GM18499 (cell line): Measurements from ENCODE around the gene ASPDH.

Source experiments
- ATAC-seq: cut with Tn5 transposase; IDR thresholded peaks from one replicate; pipeline ENCODE4 v1.9.1; 2021; ENCODE audit warnings: moderate number of reproducible peaks; ENCODE audit not compliant: insufficient read depth, unreplicated experiment

The ASPDH gene

DNA sequence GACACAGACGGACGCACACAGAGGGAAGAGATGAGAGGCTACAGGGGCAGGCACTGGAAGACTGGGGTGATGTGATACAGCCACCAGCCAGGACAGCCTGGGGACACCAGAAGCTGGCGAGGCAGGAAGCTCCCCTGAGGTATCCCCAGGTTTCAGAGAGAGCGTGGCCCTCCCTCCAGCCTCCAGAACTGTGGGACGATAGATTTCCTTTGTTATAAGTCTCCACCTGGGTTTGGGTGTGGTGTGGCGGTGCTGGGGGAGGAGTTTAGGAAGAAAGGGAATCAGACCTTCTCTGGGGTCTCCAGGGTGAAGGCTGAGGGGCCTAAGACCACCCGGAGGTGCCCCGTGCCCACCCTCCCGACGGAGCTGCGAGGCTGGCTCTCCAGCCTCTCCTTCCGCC is 2.7 kb upstream of the ASPDH start:
- ATAC-seq, result no peak

DNA sequence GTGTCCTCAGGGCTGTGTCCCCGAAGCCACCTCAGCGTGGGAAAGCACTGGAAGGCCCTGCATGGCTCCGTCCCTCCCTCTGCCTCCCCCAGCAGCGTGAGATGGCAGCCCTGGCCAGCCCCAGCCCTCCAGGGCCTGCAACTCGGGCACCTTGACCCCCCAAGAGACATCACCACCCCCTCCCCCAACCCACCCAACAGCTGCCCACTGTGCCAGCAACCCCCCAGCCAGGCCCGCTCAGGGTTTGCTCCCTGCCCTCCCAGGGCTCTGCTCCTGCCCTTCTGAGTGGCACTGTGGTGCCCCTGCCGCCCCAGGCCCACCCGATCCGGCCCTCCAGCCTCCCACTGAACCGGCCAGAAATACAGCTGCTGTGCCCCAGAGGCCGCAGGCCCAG is 1.5 kb upstream of the ASPDH start:
- ATAC-seq, result no peak

DNA sequence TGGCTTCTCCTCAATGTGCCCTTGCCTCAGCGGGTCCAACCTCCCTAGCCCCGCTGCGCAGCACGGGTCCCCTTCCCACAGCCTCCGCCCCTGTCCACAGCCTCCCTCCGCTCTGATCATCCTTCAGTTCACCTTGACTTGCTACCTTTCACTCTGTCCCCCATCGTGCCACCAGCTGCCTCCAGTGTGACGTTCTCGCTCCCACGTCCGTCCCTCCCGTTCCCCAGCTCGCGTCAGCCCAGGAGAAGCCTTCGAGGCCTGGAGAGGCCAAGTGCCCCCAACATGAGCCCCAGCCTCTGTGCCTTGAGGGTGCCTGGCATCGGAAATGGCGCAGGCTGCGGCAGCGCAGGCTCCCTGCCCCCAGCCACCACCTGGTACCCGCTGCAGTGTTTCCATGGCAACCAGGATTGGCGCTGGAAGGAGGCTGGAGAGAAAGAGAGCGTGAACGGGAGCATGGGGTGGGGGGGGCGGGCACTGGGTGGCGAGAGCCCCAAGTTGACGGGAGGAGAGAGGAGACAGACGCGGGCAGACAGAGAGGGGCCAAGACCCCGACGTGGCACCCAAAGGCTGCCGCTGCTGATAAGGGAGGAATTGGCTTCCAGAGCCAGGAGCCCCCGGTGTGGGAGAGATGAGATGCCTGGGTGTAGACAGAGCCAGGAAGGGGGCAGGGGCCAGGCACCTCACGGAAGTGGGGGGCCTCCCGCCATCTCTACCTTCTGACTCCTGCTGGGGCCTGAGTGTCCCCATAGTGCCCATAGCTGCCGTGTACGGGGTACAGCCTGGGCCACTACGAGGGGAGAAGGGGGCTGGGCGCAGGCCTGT is 844 bp upstream of the ASPDH start:
- ATAC-seq, result no peak

DNA sequence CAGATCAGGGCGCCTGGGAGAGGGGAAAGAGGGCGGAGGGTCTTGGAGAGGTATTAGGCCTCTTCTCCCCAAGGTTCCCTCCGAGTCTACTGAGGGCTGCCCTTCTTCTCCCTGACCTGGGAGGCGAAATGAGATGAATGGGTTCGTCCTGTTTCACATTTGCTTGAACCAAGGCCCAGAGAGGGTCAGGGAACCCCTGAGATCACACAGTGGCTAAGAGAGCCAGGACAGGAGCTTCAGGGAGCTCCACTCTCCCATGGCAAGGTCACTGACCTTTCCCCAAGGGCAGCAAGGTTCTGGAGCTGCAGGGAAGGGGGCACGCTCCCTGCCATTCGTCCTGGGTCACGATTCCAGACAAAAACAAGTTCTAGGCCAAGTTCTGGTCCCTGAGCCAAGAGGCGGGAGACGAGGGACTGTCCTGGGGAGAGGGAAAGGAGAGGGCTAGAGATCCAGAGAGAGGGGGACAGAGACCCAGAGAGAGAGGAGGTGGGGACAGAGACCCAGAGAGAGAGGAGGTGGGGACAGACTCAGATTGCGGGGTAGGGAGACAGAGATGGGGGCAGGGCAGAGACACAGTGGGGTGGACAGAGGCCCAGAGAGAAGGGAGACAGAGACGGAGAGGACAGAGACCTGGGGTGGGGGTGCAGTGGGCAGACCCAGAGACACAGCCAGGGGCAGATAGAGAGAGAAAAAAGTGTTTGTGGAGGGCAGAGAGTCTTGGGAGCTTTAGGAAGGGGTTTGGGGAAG is 541 bp downstream of the ASPDH start:
- ATAC-seq, result no peak

DNA sequence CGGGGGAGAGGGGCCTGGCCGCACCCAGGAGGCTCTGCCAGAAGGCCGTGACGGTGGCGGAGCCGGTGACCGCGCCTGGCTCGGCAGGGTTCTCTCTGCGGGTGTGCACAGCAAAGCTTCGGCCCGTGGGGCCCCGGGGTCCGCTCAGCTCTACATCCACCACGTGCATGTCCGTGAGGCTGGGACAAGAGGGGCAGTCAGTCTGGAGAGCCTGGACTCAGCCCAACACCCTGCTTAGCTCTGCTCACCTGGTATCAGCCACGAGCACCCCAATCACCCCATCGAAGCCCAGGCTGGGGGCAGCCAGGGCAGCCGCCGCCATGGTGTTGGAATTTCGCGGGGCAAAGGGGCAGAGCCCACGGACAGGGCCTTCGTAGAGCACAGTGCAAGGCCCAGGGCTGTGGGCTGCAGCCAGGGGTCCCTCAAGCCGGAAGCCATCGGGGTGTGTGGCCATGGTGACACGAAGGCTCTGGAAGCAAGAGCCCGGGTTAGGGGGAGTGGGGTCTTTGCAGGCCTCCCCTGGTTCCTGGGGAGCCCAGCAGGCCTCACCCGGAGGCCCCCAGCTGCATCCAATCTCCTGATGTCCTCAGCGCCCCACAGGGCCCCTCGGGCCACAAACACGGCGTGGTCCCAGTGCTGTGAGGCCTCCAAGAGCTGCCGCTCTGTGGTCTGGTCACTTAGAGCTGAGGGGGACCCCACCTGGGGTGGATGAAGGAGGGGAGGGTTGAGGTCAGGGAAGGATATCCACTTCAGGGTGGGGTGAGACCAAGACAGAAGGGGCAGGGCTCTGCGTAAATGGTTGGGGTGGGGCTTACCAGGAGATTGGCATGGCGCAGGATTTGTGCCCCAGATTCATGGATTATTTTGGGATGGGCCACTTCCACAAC is 1.4 kb downstream of the ASPDH start:
- no peak for ATAC-seq

DNA sequence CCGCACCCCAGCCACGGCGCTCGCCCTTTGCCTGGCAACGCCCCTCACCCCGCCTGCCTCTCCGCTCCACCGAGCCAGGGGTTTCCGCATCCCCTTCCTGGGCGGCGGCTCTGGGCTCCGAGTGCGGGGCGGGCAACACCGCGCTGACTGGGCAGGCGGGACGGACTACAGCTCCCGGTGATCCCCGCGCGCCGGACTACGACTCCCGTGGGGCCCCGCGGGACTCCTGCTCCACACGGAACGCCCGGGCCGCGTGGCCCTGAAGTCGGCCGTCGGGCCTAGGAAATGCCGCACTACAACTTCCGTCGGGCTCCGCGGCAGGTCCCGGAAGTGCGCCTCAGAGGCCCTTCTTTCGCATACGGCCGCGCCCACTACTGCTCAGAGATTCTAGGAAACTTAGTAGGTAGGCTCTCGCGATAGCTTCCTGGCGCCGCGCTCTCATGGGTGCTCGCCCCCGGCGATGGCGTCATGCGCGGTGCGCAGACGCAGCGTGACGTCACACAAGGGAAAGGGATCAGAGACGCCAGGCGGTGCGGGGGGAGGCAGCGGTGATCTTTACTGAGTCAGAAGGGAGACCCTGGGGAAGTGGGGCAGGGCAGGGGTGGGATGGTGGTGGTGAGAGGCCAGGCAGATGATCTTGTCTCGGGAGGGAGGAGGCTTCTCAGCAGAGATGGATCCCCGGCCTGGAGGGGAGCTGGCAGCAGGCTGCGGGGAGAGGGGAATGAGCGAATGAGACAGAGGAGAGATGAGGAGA is 2.5 kb downstream of the ASPDH start, which contains the start of gene JOSD2:
Gene JOSD2, minus strand, starts transcription at position 123 of the 754 bp plus-strand sequence. CDS start 760 bp downstream, outside the sequence.
- peak; percentile 61 for ATAC-seq

DNA sequence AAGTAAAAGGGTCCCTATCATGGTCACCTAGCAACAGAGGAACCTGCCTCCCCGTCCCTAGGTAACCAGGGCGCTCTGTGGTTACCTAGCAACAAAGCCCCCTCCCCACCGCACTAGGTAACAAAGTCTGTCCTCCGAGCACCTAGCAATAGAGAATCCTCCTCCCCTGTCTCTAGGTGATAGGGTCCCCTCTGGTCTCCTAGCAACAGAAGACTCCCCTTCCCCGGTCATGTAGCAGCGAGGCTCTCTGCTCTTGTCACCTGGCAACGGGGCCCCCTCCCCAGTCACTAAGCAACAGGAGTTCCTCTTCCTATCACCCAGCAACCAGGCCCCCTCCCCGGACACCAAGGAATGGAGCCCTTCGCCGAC is 3.0 kb downstream of the ASPDH start:
- no peak for ATAC-seq

DNA sequence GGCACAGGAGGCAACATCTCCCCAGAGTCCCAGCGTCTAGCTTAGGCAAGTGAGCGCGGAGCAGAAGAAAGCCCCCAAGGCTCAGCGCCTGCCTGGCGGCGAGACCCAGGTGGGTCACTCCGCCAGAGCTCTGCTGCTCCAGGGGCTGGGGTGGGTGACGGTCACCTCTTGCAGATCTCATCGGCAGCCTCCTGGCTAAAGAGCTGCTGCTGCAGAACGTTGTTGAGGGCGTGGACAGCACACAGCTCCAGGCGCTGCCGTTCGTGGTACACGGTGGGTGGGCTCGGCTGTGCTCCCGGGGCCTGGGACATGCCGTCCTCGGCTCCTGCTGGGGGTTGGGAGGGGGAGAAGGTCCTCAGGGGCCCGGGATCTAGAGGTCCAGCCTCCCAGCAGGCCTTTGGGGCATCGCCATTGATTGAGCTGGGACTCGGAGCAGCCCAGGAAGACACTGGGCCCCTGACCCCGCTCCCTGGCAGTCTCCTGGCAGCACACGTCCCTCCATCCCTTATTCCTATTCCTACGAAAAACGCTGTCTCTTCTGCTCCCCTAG is 3.5 kb downstream of the ASPDH start:
- ATAC-seq, result no peak

DNA sequence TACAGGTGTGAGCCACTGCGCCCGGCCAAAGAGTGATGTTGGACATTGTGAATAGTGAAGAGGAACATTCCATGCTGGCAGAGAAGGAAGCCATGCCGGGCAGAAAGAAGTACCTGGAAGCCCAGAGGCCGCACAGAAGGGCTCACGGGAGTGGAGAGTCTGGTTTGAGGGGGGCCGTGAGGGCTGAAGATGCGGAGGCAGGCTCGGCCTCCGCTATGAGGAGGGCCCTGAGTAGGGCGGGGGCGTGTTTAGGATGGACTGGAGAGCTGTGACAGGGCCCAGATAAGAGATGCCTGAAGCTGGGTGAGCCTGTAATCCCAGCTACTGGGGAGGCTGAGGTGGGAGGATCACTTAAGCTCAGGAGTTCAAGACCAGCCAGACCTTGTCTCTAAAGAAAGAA is 4.3 kb downstream of the ASPDH start:
- ATAC-seq, result no peak

DNA sequence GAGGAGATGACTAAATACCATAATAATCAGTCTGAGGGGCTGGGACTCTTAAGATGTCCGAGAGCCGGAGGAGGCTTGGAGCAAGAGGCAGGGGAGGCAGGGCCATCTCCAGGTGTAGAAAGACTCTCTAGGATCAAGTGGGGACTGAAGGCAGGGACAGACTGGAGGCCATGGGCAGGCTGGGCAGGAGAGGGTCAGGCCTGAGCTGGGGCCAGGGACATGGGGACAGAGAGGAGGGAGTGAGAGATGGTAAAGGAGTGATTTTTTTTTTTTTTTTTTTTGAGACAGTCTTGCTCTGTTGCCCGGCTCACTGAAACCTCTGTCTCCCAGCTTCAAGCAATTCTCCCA is 4.9 kb downstream of the ASPDH start:
- no peak for ATAC-seq

DNA sequence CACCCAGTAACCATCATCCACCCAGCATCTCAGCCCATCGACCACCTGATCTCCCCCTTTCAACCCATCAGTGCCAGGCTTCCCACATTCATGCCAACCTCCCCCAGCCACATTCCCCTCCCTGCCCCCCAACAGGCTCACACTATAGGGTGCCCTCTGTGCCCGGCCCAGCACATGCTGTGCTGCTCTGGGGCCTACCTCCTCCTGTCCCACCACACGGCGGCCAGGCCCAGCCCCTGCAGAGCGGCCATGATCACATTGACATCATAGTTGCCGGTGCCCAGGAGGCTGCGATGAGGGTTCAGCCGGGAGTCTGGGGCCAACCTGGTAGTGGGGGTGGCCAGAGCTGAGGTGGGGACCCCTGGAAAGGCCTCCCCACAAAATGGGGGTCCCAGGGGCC is 6.3 kb downstream of the ASPDH start:
- ATAC-seq, result no peak

DNA sequence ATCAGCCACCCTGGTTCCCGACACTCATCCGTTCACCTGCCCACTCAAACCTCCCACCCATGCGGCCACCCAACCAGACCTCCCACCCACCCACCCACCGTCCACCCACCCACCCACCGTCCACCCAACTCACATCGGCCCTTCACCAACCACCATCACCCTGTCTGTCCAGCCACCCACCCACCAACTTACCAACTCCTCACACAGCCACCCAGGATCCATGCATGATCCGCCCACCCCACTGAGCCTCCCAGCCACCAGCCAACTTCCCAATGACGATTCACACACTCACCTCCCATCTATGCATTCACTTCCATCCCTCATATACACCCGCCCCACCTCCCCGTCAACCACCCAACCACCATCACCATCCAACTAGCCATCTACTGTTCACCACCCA is 7.0 kb downstream of the ASPDH start:
- no peak for ATAC-seq

DNA sequence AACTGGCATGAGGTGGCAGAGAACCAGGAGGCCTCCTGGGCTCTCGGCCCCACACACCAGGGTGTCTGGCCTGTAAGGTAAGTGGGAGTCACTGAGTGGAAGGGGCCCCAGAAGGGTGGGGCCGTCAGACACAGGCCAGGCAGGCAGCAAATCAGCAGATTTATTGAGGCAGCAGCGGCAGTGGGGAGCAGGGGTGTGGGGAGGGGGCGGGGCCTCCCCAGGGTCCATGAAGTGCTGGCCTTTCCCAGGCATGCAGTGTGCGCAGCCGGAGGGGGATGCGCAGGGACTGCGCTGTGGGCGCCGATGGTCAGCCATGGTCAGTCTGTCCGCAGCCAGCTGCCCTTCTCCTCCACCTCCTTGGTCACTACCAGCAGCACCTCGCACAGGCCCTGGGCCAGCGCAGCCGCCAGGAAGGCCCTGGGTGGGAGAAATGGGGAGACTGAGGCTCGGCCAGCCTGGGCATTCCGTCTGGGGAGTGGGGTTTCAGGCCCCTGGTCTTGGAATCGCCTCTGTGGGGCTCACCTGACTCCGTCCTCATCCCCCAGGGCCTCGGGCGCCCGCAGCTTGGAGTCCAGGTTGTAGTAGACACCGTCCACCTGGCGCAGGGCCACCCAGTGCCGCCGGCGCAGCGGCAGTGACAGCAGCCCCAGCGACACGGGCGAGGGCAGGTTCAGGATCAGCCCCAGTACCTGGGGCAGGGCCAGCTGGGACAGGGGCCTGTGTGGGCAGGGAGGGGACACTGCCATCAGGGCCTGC is 7.7 kb downstream of the ASPDH start:
- no peak for ATAC-seq

DNA sequence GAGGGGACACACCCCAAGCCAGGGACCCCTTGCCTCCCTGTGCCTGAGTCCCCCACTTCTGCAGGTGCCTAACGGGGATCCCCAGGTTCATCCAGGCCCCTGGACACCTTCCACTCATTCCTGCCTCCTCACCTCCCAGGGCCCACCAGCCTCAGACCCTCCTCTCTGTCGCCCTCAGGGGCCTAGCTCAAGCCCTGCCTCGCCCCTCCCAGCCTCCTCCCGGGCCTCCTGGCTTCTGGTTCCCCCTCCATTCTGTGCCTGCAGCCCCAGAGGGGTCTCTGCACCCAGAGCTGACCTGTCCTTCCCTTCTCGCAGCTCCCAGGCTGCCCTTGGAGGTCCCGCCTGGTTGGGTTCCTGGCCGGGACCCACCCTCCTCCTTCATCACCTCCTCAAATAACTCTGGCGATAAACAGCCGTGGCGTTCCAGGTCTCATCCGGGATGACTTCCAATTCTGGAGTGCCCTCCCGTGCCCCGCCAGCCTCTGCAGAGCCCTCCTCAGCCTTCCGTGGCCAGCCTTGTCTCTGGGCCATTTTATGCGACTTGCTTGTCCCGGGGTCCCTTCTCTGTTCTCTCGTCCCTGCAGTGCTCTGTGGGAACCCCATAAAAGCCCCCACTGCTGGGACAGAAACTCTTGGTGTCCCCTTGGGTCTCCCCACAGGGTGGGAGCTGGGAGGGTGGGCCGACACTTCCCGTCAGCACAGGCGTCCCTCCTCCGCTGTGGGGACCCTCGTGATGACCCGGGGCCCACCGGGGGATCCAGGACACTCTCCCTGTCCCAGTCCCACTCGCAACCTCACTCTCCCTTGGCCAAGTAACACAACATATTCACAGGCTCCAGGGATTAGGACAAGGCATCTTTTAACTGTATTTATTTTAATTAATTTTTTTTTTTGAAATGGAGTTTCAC is 11.9 kb downstream of the ASPDH start:
- no peak for ATAC-seq

DNA sequence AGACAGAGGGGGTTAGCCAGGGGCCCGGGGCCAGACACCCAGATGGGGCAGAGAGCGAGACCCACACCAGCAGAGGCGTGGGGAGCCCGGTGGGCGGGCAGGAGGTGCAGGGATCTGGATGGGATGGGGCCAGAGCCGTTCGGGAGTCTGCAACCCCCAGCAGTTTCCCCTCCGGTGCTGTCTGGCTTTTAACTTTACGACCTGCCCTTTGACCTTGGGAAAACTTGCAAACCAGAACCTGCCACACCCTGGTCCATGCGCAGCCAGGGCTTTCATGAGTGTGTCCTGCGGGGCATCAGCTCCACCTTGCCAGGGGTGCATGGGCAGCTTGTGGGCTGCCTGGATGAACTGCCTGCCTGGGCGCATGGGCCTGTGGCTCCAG is 12.5 kb downstream of the ASPDH start:
- no peak for ATAC-seq

DNA sequence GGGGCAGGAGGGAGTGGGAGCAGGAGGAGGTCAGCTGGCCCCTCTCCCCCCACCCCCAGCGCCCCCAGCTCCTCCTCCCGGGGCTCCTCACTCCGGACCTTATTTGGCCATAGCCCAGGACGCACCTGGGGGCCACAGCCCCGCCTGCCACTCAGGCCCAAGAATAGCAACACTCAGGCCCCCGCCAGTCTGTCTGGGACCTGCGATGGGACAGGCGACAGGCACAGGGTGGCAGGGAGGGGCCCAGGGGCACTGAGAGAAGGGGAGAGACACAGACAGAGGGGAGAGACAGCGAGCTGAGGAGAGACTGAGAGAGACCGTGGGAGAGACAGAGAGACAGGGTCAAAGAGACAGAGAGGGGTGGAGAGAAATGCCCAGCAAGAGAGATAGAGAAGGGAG is 13.0 kb downstream of the ASPDH start:
- ATAC-seq, result no peak

DNA sequence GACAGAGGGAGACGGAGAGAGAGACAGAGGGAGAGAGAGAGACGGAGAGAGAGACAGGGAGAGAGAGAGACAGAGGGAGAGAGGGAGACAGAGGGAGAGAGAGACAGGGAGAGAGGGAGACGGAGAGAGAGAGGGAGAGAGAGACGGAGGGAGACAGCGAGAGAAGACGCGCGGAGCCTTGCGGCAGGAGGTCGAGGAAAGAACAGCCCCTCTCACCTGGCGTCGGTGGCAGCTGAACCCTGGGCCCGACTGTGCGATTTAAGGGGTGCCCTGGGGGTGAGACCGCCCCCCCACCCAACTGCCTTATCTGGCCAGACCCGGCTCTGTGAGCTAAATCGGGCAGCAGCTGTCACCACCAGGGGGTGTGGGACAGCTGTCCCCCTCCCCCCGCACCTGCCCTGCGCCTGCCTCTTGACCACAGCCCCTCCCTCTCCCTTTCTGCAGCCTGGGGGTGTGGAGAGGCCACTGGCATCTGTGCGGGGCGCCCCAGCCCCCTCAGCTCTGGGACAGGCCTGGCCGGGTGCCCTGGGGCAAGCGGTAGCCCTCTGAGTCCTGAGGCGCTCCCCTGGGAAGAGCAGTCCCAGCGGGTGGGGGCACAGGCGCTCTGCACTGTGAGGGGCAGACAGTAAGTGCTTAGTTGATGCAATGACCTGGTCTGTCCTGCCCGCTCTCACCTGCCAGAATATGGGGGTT is 13.5 kb downstream of the ASPDH start:
- ATAC-seq, result no peak
